GM18526 (cell line): ENCODE measurements around the gene AHRR.

ENCODE experiments used
- POLR2A ChIP-seq: IDR thresholded peaks from 3 replicates; pipeline ENCODE4 v1.6.1; 2011; ENCODE audit not compliant: insufficient read length; ENCODE audit errors: extremely low read depth

Gene AHRR

GRCh38 chr5:471750-472058 is 150.2 kb downstream of the AHRR start:
- no peak for TF ChIP-seq POLR2A

- TF ChIP-seq POLR2A = no peak
Measured at GRCh38 chr5:472076-472655, 150.7 kb downstream of the AHRR start.

- peak; percentile 81 for TF ChIP-seq POLR2A
Measured at GRCh38 chr5:472656-473550, 151.4 kb downstream of the AHRR start.

- no peak for TF ChIP-seq POLR2A
Measured at GRCh38 chr5:473551-474192, 152.2 kb downstream of the AHRR start.

GRCh38 chr5:474840-475661 is 153.5 kb downstream of the AHRR start:
- TF ChIP-seq POLR2A = no peak

GRCh38 chr5:475704-476101 is 154.2 kb downstream of the AHRR start:
- no peak for TF ChIP-seq POLR2A

GRCh38 chr5:476102-476813 is 154.7 kb downstream of the AHRR start:
- TF ChIP-seq POLR2A = no peak

- TF ChIP-seq POLR2A = no peak
Measured at GRCh38 chr5:476814-477175, 155.3 kb downstream of the AHRR start.

GRCh38 chr5:477247-477646 is 155.7 kb downstream of the AHRR start:
- no peak for TF ChIP-seq POLR2A

GRCh38 chr5:477871-478270 is 156.4 kb downstream of the AHRR start:
- no peak for TF ChIP-seq POLR2A

GRCh38 chr5:478369-478981 is 157.0 kb downstream of the AHRR start:
- no peak for TF ChIP-seq POLR2A

- no peak for TF ChIP-seq POLR2A
Measured at GRCh38 chr5:478982-479535, 157.5 kb downstream of the AHRR start.

GRCh38 chr5:479566-480319 is 158.2 kb downstream of the AHRR start:
- no peak for TF ChIP-seq POLR2A
